ENCODE measurements around the gene PACRG. TPM values are rescaled to one million over a fixed set of nuclear protein-coding genes. Genes with fewer than 3 reads are reported as not detected.

PACRG gene
- total RNA-seq, 2 donors from 2014 or later, result 1.7 TPM; not detected in 1

GRCh38 chr6:163306000-163306399 lies 578.2 kb downstream of the PACRG start:
- Histone ChIP-seq H3K9me3 (no peaks in the 10 kb centered on the region), H3K27me3 (no peaks in the 10 kb centered on the region), H3K4me1 (no peaks in the 10 kb centered on the region), H3K27ac (no peak overlapping the region), H3K9ac (ENCODE audit: low read depth in 2 of 2, low read length in 2 of 2) (no peak overlapping the region), H3K4me3 (no peak overlapping the region), H3K36me3 (no peaks in the 10 kb centered on the region)
- no peak for DNase-seq
- no peak for TF ChIP-seq CTCF (IDR thresholded peaks at IDR 0.05)
- intact Hi-C loops (cut with DNase I), result no loop called here

GRCh38 chr6:163308629-163309440 lies 581.1 kb downstream of the PACRG start:
- no peak for DNase-seq
- Histone ChIP-seq H3K36me3 (no peaks in the 10 kb centered on the region), H3K4me3 (no peak overlapping the region), H3K9ac (ENCODE audit: low read depth in 2 of 2, low read length in 2 of 2) (no peak overlapping the region), H3K9me3 (no peaks in the 10 kb centered on the region), H3K27me3 (no peaks in the 10 kb centered on the region), H3K27ac (no peak overlapping the region), H3K4me1 (no peaks in the 10 kb centered on the region)
- no peak for TF ChIP-seq CTCF (IDR thresholded peaks at IDR 0.05)
- intact Hi-C loops (cut with DNase I), result no loop called here

GRCh38 chr6:163309491-163310026 lies 581.8 kb downstream of the PACRG start:
- no peaks in the 10 kb centered on the region for H3K9me3 ChIP-seq
- H3K27ac ChIP-seq, result no peak overlapping the region
- no peaks in the 10 kb centered on the region for H3K36me3 ChIP-seq
- H3K4me1 ChIP-seq, result no peaks in the 10 kb centered on the region
- intact Hi-C loops (cut with DNase I), result no loop called here
- no peak for TF ChIP-seq CTCF (IDR thresholded peaks at IDR 0.05)
- no peak for DNase-seq
- H3K4me3 ChIP-seq, result no peak overlapping the region
- H3K27me3 ChIP-seq, result no peaks in the 10 kb centered on the region
- no peak overlapping the region for H3K9ac ChIP-seq (ENCODE audit: low read depth in 2 of 2, low read length in 2 of 2)

- H3K4me1 ChIP-seq, result no peaks in the 10 kb centered on the region
- no peak for TF ChIP-seq CTCF (IDR thresholded peaks at IDR 0.05)
- H3K36me3 ChIP-seq, result no peaks in the 10 kb centered on the region
- no peak for DNase-seq
- intact Hi-C loops (cut with DNase I), result no loop called here
- H3K9ac ChIP-seq (ENCODE audit: low read depth in 2 of 2, low read length in 2 of 2), result no peak overlapping the region
- H3K27ac ChIP-seq, result no peak overlapping the region
- no peak overlapping the region for H3K4me3 ChIP-seq
- H3K27me3 ChIP-seq, result no peaks in the 10 kb centered on the region
- H3K9me3 ChIP-seq, result no peaks in the 10 kb centered on the region
Observed at GRCh38 chr6:163310096-163310972, 582.6 kb downstream of the PACRG start.

- DNase-seq, result no peak
- Histone ChIP-seq H3K4me1 (no peaks in the 10 kb centered on the region), H3K4me3 (no peak overlapping the region), H3K36me3 (no peaks in the 10 kb centered on the region), H3K9me3 (no peaks in the 10 kb centered on the region), H3K9ac (ENCODE audit: low read depth in 2 of 2, low read length in 2 of 2) (no peak overlapping the region), H3K27ac (no peak overlapping the region), H3K27me3 (no peaks in the 10 kb centered on the region)
- intact Hi-C loops (cut with DNase I), result no loop called here
- no peak for TF ChIP-seq CTCF (IDR thresholded peaks at IDR 0.05)
Observed at GRCh38 chr6:163310973-163311383, 583.2 kb downstream of the PACRG start.
